ENCODE measurements around the gene LCN2.

- no peak for TF ChIP-seq PREB (CRISPR knock-in tag; IDR thresholded peaks at IDR 0.05; ENCODE audit: borderline replicate concordance)
- TF ChIP-seq CTCF (IDR thresholded peaks at IDR 0.05) = no peak
- TF ChIP-seq USF2 (CRISPR knock-in tag; IDR thresholded peaks at IDR 0.05) = no peak
- no peak for TF ChIP-seq ZNF138 (CRISPR knock-in tag; conservative IDR thresholded peaks at IDR 0.05)
These were observed 4.7 kb upstream of the LCN2 start for GRCh38 chr9:128144239-128145181.

Data from WTC11 (cell line).